Measurements from ENCODE around the gene TRIM66. TPM values are rescaled to one million over a fixed set of nuclear protein-coding genes. Genes with fewer than 3 reads are reported as not detected.

The TRIM66 gene
- total RNA-seq, 1 donor from 2014 or later = 3.9 TPM

- intact Hi-C loops (cut with DNase I) = no loop called here
- TF ChIP-seq CTCF (IDR thresholded peaks at IDR 0.05) = no peak
- Histone ChIP-seq H3K9me3 (no peaks in the 10 kb centered on the region), H3K27me3 (no peaks in the 10 kb centered on the region), H3K27ac (peak overlapping the region; percentile 10 to 24), H3K4me1 (peaks cover 24 to 64% of the 10 kb centered on the region in 2 donors), H3K4me3 (no peak overlapping the region), H3K36me3 (peaks cover 5 to 15% of the 10 kb centered on the region in 2 donors)
- DNase-seq (ENCODE audit: low spot score in 2 of 2) = no peak
These were observed 46.6 kb upstream of the TRIM66 start for GRCh38 chr11:8729067-8729466.

GRCh38 chr11:8728563-8728962 lies 46.1 kb upstream of the TRIM66 start:
- no peaks in the 10 kb centered on the region for H3K27me3 ChIP-seq
- peaks cover 24 to 61% of the 10 kb centered on the region in 2 donors for H3K4me1 ChIP-seq
- H3K36me3 ChIP-seq = peaks cover 5 to 15% of the 10 kb centered on the region in 2 donors
- intact Hi-C loops (cut with DNase I) = no loop called here
- peak overlapping the region in 1 of 2 donors; percentile 24 for H3K27ac ChIP-seq
- H3K4me3 ChIP-seq = no peak overlapping the region
- no peak for TF ChIP-seq CTCF (IDR thresholded peaks at IDR 0.05)
- no peaks in the 10 kb centered on the region for H3K9me3 ChIP-seq
- no peak for DNase-seq (ENCODE audit: low spot score in 2 of 2)

GRCh38 chr11:8726395-8726794 lies 43.9 kb upstream of the TRIM66 start:
- H3K36me3 ChIP-seq = peaks cover 5 to 15% of the 10 kb centered on the region in 2 donors
- H3K27me3 ChIP-seq = no peaks in the 10 kb centered on the region
- no peak overlapping the region for H3K4me3 ChIP-seq
- no peak for DNase-seq (ENCODE audit: low spot score in 2 of 2)
- peaks cover 6 to 58% of the 10 kb centered on the region in 2 donors for H3K4me1 ChIP-seq
- H3K9me3 ChIP-seq = no peaks in the 10 kb centered on the region
- no peak for TF ChIP-seq CTCF (IDR thresholded peaks at IDR 0.05)
- intact Hi-C loops (cut with DNase I) = no loop called here
- H3K27ac ChIP-seq = peak overlapping the region; percentile 46 to 62

- intact Hi-C loops (cut with DNase I) = no loop called here
- no peaks in the 10 kb centered on the region for H3K9me3 ChIP-seq
- no peak overlapping the region for H3K4me3 ChIP-seq
- H3K27me3 ChIP-seq = no peaks in the 10 kb centered on the region
- TF ChIP-seq CTCF (IDR thresholded peaks at IDR 0.05) = no peak
- peaks cover 15 to 65% of the 10 kb centered on the region in 2 donors for H3K4me1 ChIP-seq
- no peak for DNase-seq (ENCODE audit: low spot score in 2 of 2)
- H3K36me3 ChIP-seq = peaks cover 5 to 6% of the 10 kb centered on the region in 2 donors
- H3K27ac ChIP-seq = no peak overlapping the region
These were observed 42.2 kb upstream of the TRIM66 start for GRCh38 chr11:8724682-8725081.

GRCh38 chr11:8723711-8724110 lies 41.2 kb upstream of the TRIM66 start:
- no peaks in the 10 kb centered on the region for H3K27me3 ChIP-seq
- no peak for TF ChIP-seq CTCF (IDR thresholded peaks at IDR 0.05)
- peaks cover 18 to 66% of the 10 kb centered on the region in 2 donors for H3K4me1 ChIP-seq
- H3K27ac ChIP-seq = no peak overlapping the region
- no peak overlapping the region for H3K4me3 ChIP-seq
- intact Hi-C loops (cut with DNase I) = no loop called here
- peaks cover 5 to 6% of the 10 kb centered on the region in 2 donors for H3K36me3 ChIP-seq
- H3K9me3 ChIP-seq = no peaks in the 10 kb centered on the region
- no peak for DNase-seq (ENCODE audit: low spot score in 2 of 2)

- H3K27ac ChIP-seq = peak overlapping the region; percentile 26 to 91
These were observed 40.3 kb upstream of the TRIM66 start for GRCh38 chr11:8722809-8723208.

More at GRCh38 chr11:8722809-8723208, 40.3 kb upstream of the TRIM66 start:
- no peaks in the 10 kb centered on the region for H3K9me3 ChIP-seq
- intact Hi-C loops (cut with DNase I) = no loop called here
- H3K4me3 ChIP-seq = no peak overlapping the region
- no peaks in the 10 kb centered on the region for H3K27me3 ChIP-seq
- no peak for DNase-seq (ENCODE audit: low spot score in 2 of 2)
- H3K4me1 ChIP-seq = peaks cover 18 to 65% of the 10 kb centered on the region in 2 donors
- no peak for TF ChIP-seq CTCF (IDR thresholded peaks at IDR 0.05)
- peaks cover 5 to 6% of the 10 kb centered on the region in 2 donors for H3K36me3 ChIP-seq
